ENCODE data around the gene OGFR. TPM values are rescaled to one million over a fixed set of nuclear protein-coding genes. Genes with fewer than 3 reads are reported as not detected.

Gene OGFR
- total RNA-seq, 1 donor from 2014 or later: 43.7 TPM

DNA sequence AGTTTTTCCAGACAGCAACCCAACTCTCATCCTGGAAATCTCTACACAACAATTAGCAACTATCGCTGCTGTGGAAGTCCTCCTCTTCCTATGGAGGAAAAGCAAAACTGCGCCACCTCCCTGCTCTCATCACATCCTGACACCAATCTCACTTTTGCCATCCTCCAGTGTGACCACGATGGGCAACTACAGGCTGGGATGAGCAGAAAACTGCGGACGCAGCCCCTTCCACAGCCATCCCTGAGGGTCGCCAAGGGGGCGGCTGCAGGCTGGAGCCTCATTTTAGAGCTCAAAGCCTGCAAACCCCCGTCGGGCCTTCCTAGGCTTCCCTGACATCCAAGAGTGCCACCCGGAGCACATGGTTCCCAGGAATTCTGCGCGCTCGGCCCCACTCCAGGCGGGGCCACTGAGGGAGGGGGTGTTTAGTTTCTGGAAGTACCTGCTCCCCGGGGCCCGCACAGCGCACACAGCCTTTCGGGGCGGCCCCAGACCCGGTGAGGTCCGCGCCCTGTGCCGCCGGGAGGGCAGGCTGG, 55.8 kb downstream of the OGFR start:
- intact Hi-C loops (cut with DNase I): no loop called here
- Histone ChIP-seq H3K9me3 (no peaks in the 10 kb centered on the region), H3K27ac (no peak overlapping the region), H3K4me1 (peaks cover 28% of the 10 kb centered on the region), H3K36me3 (no peaks in the 10 kb centered on the region), H3K27me3 (no peaks in the 10 kb centered on the region), H3K4me3 (peak overlapping the region; percentile 36 to 67)
- TF ChIP-seq POLR2AphosphoS5 (IDR thresholded peaks at IDR 0.05; ENCODE audit: insufficient read depth in 1 of 2, low read depth in 1 of 2) (no peak), POLR2A (IDR thresholded peaks at IDR 0.05) (no peak)
- TF ChIP-seq, protein P1, sequence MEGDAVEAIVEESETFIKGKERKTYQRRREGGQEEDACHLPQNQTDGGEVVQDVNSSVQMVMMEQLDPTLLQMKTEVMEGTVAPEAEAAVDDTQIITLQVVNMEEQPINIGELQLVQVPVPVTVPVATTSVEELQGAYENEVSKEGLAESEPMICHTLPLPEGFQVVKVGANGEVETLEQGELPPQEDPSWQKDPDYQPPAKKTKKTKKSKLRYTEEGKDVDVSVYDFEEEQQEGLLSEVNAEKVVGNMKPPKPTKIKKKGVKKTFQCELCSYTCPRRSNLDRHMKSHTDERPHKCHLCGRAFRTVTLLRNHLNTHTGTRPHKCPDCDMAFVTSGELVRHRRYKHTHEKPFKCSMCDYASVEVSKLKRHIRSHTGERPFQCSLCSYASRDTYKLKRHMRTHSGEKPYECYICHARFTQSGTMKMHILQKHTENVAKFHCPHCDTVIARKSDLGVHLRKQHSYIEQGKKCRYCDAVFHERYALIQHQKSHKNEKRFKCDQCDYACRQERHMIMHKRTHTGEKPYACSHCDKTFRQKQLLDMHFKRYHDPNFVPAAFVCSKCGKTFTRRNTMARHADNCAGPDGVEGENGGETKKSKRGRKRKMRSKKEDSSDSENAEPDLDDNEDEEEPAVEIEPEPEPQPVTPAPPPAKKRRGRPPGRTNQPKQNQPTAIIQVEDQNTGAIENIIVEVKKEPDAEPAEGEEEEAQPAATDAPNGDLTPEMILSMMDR (IDR thresholded peaks at IDR 0.05): no peak
- DNase-seq (ENCODE audit: extremely low spot score in 2 of 2): no peak

- DNase-seq (ENCODE audit: extremely low spot score in 2 of 2): no peak
- TF ChIP-seq POLR2A (IDR thresholded peaks at IDR 0.05) (no peak), POLR2AphosphoS5 (IDR thresholded peaks at IDR 0.05; ENCODE audit: insufficient read depth in 1 of 2, low read depth in 1 of 2) (no peak)
- TF ChIP-seq, protein P1 (IDR thresholded peaks at IDR 0.05): no peak
- H3K27ac ChIP-seq: no peak overlapping the region
These were observed 56.5 kb downstream of the OGFR start for GRCh38 chr20:62860924-62861691.

GRCh38 chr20:62861726-62862336, 57.2 kb downstream of the OGFR start, which contains the start of gene TCFL5:
Gene TCFL5 (minus strand): TSS chr20:62861822. CDS start chr20:62861670, 152 bp downstream.
- Histone ChIP-seq H3K27ac (peak within 1 kb of the TSS; percentile 74), H3K36me3 (no peaks in the 10 kb centered on the region)

More at GRCh38 chr20:62860924-62861691, 56.5 kb downstream of the OGFR start:
- no peaks in the 10 kb centered on the region for H3K27me3 ChIP-seq
- H3K4me3 ChIP-seq: peak overlapping the region; percentile 36 to 67
- H3K36me3 ChIP-seq: no peaks in the 10 kb centered on the region
- intact Hi-C loops (cut with DNase I): no loop called here
- peaks cover 28% of the 10 kb centered on the region for H3K4me1 ChIP-seq
- no peaks in the 10 kb centered on the region for H3K9me3 ChIP-seq

More at GRCh38 chr20:62861726-62862336, 57.2 kb downstream of the OGFR start, which contains the start of gene TCFL5:
- no peak for TF ChIP-seq POLR2A (IDR thresholded peaks at IDR 0.05)
- TF ChIP-seq, protein P1 (IDR thresholded peaks at IDR 0.05): no peak
- TF ChIP-seq POLR2AphosphoS5 (IDR thresholded peaks at IDR 0.05; ENCODE audit: insufficient read depth in 1 of 2, low read depth in 1 of 2): peak; percentile 26 to 75
- peak within 1 kb of the TSS; percentile 36 to 67 for H3K4me3 ChIP-seq
- no peaks in the 10 kb centered on the region for H3K27me3 ChIP-seq
- intact Hi-C loops (cut with DNase I): no loop called here
- DNase-seq (ENCODE audit: extremely low spot score in 2 of 2): peak in 1 of 2 donors; percentile 92
- H3K4me1 ChIP-seq: peaks cover 28% of the 10 kb centered on the region
- H3K9me3 ChIP-seq: no peaks in the 10 kb centered on the region

Small RNA genes lying within 50 kb of the gene (small RNA-seq; reads per million reads assigned to genes)
- gene DPH3P1: not detected

Other genes with a start within 250 kb of the OGFR start
- gene SLCO4A1, start 162.3 kb upstream of the OGFR start, total RNA-seq: 45.9 TPM
- 0.49 TPM for gene NTSR1, start 96.0 kb upstream of the OGFR start, total RNA-seq
- gene MRGBP, start 8.4 kb upstream of the OGFR start, total RNA-seq: 10.6 TPM
- gene COL9A3, start 12.2 kb downstream of the OGFR start, total RNA-seq: 1.2 TPM
- 11.5 TPM for gene TCFL5, start 57.0 kb downstream of the OGFR start, total RNA-seq
- 58.7 TPM for gene DIDO1, start 121.7 kb downstream of the OGFR start, total RNA-seq
- gene GID8, start 133.3 kb downstream of the OGFR start, total RNA-seq: 30.2 TPM
- 2.5 TPM for gene SLC17A9, start 147.9 kb downstream of the OGFR start, total RNA-seq
- not detected for gene BHLHE23, start 202.1 kb downstream of the OGFR start, total RNA-seq

Data from vagina (tissue), 2 donors.